DMS 273 treated with DMSO at 0.1 percent for 48 hours (cell line): ENCODE measurements around the gene RTF1.
"Not testable (repeated sequence)": the region's sequence is repeated elsewhere in the genome, so short reads cannot be mapped to it uniquely, and the experiment has no call there.

Source experiments
- DNase-seq: peaks from one replicate; lab custom pipeline; 2025; lab: John Stamatoyannopoulos, UW

Gene RTF1

DNA sequence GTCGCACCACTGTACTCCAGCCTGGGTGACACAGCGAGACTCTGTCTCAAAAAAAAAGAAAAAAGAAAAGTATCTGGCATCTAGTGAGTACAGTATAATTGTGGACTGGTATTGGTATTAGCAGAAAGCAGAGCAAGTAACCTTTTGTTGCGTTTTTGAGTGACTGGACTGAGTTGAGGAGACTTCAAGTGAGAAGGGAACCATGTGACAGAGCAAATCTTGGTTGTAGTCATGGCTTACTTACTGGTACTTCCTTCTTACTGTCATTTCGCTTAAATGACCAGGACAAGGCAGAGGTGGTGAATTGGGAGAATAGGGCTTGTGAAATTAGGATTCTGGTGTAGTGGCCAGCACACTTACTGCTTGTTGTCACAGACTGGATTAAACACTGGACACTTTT lies 20.6 kb downstream of the RTF1 start:
- DNase-seq, result no peak

DNA sequence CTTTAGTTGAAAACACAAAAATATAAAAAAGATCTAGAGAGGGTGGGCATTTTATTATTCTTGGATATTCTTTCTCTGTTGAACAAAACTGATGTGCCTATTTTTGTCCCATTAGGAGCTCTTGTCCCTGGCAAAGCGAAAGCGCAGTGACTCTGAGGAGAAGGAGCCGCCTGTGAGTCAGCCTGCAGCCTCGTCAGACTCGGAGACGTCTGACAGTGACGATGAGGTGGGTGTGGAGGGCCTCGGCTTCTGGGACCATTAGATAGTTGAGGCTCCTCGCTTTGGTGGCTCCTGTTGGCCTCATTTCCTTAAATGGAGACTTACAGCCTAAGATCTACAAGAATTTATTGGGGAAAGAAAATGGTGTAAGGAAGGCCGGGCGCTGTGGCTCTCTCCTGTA lies 21.3 kb downstream of the RTF1 start:
- no peak for DNase-seq

DNA sequence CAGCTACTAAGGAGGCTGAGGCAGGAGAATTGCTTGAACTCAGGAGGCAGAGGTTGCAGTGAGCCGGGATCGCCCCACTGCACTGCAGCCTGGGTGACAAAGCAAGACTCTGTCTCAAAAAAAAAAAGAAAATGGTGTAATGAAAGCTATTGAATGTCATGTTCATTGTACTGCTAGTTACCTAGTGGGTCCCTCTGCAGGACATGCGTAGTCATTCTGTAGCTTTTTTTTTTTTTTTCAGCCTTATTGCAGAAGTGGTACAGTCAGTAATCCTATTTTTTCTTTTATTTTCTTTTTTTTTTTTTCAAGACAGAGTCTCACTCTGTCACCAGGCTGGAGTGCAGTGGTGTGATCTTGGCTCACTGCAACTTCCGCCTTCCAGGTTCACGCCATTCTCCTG lies 21.9 kb downstream of the RTF1 start:
- DNase-seq, result not testable (repeated sequence)

DNA sequence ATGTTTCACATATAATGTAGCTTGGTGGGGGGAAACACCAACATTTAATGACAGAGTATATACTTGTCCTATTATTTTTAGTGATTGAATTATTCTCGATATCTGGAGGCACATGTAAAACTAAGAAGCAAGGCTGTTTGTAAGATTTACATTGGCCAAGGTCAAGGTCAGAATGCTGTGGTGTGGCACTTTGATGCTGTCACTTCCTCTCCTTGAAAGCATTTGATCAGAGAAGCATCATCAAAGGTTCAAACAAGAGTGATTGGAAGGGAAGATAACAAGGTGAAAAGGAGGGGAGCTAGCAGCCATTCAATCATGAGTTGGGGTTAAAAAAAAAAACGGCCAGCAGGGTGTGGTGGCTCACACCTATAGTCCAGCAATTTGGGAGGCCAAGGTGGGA lies 26.4 kb downstream of the RTF1 start:
- no peak for DNase-seq

DNA sequence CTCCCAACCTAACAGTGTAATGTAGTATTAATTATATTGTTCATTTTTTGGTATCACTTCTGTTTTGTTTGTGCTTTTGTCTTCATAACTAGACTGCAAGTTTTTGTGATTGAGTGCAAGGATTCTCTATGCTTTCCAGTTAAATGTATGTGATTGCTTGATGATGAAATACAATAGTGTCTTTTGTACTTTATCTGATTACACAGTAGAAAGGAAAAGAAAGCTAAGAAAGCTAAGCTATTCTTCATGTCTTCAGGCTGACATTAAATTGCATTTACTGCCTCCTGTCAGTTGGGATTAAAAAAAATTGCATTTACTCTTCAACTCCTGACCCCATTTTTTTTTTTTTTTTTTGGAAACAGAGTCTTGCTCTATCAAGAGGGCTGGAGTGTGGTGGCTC lies 28.5 kb downstream of the RTF1 start:
- DNase-seq, result no peak

DNA sequence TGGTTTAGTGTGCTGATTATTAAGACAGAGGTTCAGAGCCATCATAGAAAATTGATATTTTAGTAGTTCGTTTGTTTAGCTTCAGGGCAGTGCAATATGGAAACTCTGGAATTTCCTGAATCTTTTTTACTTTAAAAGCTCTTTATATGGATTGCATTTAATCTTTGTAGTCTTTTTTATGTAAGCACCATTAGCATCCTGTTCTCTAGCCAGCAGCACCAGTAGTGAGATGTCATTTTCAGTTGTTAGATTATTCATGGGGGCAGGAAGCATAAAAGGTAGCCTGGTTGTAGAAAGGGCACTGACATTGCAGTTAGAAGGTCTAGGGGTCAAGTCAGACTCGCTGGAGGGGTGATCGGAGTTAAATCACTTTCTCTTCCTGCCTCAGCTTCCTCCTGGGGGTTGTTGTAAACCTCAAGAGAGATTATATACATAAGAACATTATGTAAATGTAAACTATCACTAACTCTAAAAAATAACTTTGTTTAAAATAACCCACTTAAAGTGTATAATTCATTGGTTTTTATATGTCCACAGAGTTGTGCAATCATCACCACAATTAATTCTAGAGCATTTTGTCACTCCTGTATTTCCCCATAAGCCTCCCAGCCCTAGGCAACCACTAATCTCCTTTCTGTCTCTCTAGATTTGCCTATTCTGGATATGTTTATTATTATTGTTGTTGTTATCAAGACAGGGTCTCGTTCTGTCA lies 45.3 kb downstream of the RTF1 start:
- DNase-seq, result no peak

DNA sequence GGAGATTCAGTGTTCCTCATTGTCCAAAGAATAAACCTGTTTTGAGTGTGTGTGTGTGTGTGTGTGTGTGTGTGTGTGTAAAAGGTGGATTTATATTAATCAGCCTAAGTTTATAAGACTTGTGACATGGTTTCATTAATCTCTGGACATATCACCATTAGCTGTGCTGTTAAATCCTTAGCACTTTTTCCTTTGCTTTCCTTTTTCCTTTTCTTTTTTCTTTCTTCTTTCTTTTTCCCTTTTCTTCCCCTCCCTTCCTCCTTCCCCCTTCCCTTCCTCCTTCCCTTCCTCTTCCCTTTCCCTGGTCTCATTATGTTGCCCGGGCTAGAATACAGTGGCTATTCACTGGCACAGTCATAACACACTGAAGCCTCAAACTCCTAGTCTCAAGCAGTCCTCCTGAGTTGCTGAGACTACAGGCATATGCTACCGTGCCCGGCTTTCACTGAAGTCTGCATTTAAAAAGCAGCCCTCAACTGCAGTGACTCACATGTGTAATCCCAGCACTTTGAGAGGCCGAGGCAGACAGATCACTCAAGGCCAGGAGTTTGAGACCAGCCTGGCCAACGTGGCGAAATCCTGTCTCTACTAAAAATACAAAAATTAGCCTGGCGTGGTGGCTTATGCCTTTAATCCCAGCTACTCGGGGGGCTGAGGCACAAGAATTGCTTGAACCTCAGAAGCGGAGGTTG lies 48.1 kb downstream of the RTF1 start:
- no peak for DNase-seq

DNA sequence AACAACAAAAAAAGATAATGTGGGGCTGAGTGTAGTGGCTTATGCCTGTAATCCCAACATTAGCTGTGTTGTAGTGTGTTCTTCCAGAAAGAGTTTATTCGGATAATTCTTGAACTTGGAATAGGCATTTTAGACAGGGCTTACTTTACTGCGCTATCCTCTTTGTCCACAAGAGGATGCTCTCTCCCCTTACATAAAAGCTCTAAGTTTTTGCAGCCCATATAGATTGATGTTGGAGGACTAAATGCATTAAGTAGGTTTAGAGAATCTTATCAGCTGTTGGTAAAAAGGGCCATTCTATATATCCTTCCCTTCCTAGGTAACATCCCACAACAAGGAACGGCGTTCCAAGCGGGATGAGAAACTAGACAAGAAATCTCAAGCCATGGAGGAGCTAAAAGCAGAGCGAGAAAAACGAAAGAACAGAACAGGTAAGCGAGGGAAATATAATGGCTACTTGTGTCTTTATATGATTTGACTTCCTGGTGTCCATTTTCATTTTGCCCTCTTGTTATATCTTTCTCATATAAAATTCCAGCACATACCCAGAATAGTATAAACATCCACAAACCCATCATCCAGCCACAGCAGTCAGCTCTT lies 49.0 kb downstream of the RTF1 start:
- no peak for DNase-seq

DNA sequence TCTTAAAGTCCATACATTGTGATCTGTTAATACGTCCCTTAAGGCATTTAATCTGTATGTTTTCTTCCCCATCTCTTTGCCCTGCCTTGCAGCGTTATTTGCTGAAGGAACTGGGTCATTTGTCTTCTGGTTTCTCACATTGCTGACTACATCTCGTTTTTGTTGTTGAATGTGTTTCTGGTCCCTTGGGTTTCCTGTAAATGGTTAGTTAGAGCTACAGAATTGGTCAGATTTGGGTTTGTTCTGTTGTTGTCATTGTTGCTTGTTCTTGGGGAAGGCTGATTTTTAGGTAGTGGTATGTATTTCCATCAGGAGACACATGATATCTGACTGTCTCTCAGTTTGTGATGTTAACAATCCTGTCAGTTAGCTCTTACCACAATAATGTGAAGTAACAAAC lies 49.8 kb downstream of the RTF1 start:
- no peak for DNase-seq

DNA sequence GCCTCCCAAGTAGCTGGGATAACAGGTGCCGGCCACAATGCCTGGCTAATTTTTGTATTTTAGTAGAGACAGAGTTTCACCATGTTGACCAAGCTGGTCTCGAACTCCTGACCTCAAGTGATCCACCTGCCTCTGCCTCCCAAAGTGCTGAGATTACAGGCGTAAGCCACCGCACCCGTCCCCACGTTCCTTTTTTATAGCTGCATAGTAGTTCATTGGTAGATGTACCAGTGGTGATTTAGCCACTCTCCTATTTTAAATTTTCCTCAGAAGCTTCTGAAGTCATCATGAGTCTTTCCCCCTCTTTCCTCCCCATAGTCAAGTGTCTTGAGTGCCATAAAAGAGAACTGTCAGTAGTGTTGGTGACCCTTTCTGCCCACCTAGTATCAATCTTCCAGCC lies 52.7 kb downstream of the RTF1 start:
- not testable (repeated sequence) for DNase-seq

DNA sequence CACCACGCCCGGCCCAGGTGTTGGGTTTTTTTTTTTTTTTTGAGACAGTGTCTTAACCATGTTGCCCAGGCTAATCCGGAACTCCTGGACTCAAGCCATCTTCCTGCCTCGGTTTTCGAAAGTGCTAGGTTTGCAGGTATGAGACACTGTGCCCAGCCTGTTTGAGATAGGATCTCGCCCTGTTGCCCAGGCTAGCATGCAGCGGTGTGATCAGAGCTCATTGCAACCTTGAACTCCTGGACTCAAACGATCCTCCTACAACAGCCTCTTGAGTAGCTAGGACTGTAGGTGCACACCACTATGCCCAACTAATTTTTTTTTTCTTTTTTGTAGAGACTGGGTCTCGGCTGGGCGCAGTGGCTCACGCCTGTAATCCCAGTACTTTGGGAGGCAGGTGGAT lies 56.5 kb downstream of the RTF1 start:
- DNase-seq, result no peak

DNA sequence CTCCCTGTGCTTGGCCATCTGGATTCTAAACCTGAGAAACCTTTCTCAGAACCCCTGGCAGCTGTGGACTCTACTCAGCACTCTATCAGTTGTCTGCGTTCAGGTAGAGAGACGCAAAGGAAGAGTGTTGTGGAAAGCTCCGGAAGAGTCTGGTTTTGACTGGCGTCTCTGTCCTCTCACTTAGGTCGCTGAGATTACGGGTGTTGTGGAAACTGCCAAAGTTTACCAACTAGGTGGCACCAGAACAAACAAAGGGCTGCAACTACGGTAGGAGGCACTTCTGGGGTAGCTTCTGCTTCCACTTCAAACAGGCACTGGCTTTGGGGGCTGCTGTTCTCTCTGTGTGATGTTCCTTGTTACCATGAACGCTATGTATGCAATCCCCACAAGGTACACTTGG lies 57.5 kb downstream of the RTF1 start:
- no peak for DNase-seq

DNA sequence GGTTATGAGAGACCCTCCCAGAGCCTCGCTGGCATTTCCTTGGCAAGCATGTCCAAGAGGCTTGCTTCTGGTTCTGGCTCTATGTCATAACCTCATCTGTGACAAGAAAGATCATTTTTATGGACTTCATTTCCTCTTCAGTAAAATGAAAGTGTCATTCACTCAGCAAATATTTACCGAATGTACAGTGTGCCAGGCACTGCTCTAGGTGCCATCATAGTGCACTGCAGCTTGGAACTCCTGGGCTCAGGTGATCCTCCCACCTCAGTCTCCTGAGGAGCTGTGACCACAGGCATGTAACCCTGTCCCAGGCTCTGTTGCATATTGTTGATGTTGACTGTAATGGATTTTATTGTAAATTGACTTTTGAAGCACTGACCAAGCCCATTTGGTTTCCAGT lies 58.0 kb downstream of the RTF1 start:
- no peak for DNase-seq

DNA sequence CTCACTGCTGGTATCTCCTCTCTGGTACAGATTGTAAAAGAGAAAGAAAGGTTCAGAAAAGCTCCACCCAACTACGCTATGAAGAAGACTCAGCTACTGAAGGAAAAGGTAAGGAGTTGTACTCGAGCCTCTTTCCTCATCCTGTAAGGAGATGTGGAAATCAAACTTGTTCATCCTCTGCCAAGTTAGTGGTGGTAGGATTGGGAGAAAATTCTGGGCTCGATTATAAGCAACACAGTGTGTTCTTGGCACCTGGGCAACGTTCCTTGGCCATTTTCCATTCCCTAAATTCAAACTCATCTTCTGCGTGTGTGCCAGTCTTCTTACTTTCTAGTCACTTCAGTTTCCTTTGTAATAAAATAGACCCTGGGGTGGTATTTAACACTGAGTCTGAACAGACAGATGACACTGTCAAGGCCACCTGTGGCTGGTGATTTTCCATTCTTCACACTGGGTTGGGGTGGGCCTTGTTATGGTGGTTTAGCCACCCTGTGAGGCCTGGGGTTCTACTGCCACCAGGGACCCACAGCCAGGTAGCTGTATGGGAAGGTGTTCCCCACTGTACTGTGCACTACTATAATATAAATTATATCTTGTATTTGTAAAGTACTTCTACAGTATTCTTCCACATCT lies 59.6 kb downstream of the RTF1 start:
- no peak for DNase-seq

DNA sequence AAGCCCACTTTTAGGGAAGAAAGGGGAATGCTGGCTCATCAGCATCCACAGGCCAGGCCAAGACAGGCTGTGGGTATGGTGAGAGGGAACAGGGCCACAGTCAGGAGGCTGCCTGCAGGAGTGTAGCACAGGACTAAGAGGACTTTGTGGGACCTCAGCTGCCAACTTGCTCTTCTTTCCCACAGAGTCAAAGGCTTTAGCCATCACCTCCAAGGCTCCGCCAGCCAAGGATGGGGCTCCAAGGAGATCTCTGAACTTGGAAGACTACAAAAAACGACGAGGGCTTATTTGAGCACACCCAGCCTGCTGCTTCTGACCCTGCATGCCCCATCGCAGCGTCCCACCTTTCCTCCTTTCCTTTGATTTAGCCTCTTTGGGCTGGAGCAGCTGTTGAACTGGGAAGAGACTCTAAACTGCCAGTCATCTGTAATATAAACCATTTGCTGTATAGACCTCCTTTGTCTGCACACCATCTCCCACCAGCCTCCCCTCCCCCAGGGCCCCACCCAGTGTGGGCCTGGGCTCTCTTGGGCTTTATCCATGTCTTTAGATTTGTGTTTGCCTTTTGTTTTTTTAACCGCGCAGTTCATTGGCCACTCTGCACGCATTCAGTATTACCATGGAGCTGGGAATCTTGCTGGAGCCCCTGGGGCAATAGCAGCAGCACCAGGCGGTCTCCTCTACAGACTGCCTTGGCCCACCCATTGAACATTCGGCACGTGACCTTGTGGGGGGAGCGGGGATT lies 63.7 kb downstream of the RTF1 start:
- no peak for DNase-seq

DNA sequence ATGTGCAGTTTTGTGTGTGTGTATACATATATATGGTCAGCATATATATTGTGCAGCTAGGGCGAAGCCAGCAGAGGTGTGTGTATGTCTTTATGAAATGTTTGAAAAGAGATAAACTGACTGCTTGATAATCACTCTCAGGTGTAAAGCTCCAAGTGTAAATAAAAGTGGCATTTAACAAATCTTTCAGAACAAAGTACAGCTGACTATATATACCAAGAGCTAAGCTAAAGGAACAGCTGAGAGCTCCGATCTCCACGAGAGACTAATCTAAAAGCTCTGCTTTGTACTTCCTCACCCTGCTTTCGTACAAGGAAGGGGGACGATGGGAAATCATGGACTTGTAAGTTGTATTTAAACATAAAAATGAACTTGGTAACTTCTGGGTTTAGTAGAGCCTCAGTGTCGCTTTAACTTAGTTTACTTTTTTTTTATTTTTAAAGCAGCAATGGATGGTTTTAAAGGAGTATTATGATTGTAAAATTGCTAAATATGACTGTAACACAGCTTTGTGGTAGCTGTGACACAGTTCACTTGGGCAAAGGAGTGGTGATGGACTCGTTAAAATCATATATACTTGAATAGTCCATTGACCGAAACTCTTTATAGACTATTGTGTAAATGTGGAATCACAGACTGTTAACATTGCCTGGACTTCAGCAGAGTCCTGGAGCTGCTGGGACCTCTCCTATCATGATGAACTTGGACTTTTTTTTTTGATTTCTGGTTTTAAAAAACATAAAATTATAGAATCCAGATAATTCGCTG lies 65.4 kb downstream of the RTF1 start:
- DNase-seq, result no peak

DNA sequence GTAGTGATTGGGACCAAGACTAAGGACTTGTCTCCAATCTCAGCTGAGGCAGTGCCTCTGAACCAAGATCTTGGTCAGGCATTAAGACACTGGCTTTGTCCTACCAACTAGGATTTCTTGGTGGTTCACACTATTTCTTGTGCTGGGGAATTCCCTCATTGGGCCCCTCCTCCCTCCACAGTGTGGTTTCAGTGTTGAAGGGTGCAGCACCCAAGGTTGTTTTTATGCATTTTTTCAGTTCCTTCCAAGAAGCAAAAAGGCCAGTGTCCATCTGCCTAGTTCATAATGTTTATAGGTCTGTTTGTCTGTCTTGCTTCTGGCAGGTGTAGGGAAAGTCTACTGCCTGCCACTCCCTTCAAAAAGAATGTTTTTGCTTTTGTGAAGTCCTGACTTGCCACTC lies 66.2 kb downstream of the RTF1 start:
- DNase-seq, result no peak

DNA sequence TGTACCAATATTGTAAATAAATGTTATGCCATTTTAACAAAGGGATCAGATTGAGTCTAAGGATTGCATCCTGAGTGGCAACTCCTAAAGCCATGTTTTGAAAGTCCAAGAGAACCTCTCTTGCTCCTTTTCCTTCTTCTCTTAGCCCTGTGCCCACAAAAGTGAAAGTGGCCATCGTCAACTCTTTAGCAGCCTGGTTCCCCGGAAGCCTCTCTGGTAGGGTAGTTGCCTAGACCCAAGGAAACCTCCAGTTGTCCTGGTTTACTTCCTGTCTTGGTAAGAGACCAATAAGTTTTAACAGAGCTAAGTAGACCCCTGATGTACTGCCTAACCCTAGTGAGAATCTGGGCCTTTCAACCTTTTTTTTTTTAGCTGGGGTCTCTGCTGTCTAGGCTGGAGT lies 66.6 kb downstream of the RTF1 start:
- no peak for DNase-seq

DNA sequence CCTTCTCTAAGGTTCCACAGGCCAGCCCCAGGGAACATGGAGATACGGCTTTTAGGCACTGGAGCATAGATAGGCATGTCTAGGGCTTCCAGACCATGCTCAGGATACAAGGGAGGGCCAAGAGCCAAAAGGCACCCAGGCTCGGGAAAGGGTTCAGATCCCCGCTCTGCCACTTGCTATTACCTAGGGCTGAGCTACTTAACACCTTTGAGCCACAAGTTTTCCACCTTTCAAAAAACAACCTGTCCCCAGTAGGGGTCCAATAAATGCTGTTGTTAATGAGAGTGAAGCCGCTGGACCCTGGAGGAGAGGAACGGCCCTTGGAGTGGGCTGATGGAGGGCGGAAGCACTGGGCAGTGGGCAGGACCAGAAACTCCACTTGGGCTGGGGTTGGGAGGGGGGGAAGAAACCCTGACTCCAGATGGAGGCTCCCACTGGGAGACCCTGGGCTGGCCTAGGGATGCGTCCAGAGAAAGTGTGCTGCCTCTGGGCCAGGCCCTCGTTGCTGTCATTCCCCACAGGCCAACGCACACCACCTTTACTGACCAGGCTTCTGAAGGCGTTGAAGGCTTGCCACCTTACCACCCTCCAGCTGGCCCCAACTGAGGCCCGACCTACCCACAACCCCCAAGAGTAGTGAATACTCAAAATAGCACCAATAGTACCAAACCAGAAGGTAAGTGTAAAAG lies 68.2 kb downstream of the RTF1 start:
- no peak for DNase-seq

DNA sequence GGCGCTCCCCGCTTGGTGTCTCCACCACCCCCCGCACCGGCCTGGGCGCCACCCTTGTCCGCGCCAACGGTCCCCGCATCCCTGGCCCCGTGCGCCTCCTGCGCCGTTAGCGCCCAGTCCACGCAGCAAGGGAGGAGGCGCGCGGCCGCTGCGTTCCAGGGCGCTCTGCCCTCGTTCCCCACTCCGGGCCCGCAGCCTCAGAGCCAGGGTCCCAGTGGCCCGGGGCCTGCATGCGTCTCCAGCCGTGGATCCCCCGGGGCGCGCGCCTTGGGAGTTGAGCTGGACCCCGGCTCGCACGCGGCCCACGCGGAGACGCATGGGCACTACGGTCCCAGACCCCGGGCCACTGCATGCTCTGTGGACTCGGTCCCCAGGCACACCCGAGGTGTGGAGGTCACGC lies 69.4 kb downstream of the RTF1 start:
- DNase-seq, result no peak

DNA sequence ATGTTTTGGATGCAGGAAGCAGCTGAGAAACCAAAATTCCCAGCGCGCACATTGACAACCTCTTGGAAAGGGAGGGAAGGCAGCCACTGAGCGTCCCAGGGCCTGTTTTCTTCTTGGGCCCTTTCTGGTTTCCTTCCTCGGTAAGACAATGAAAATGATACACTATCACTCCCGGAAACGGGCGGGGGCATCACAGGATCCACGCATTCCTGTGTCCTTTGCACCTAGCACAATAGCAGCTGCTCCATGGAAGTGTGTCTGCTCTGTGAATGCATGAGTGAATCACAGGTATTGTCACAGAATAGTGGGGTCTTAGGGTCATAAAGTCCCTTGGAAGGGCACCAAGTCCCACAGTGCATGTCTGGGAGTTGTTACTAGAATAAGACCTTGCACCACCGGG lies 70.5 kb downstream of the RTF1 start:
- no peak for DNase-seq
